ENCODE results near the gene PLEKHA8. TPM values are rescaled to one million over a fixed set of nuclear protein-coding genes. Genes with fewer than 3 reads are reported as not detected.

Gene PLEKHA8
- total and polyA plus RNA-seq, 2 of the 8 experiments (the other 6 are each of a cell fraction or from before 2014, with no cell fraction given): 10.7 to 44.0 TPM

DNA sequence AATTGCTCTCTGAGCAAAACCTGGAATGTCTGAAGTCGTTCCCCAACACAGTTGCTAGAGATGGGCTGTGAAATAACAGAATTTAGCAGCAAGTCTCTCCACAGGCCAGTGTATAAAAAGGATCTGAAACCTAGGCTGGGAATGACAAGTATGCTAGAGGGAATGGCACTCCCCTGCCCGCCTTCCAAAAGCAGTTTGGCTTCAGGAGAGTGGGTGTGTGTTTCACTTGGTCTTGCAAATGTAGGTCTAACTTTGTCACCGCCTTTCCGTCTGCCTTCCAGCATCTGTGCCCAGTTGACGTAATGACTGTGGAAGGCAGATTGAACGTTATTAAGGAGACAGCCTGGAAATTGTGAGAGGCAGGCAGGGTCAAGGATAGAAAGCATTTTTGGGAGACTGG lies 88.6 kb downstream of the PLEKHA8 start (continued):
- no peak for TF ChIP-seq SAP30 (IDR thresholded peaks at IDR 0.05; ENCODE audit: insufficient read depth, insufficient replicate concordance, low read length)
